ENCODE results near the gene RBBP4.
"Not testable (repeated sequence)": the region's sequence is repeated elsewhere in the genome, so short reads cannot be mapped to it uniquely, and the experiment has no call there.

RBBP4 gene

GRCh38 chr1:32642292-32642827 is 8.6 kb upstream of the RBBP4 start:
- DNase-seq, result not testable (repeated sequence)

- DNase-seq, result no peak
These were observed 6.6 kb upstream of the RBBP4 start for GRCh38 chr1:32644426-32644825.

- DNase-seq, result no peak
These were observed 3.5 kb upstream of the RBBP4 start for GRCh38 chr1:32647308-32648134.

GRCh38 chr1:32650248-32650751 is 708 bp upstream of the RBBP4 start, which contains the start of gene ZBTB8OS:
Gene ZBTB8OS (minus strand): TSS chr1:32650550. CDS start chr1:32650529, 21 bp downstream.
- DNase-seq, result peak; percentile 95

- no peak for DNase-seq
These were observed 559 bp downstream of the RBBP4 start for GRCh38 chr1:32651461-32652073.

GRCh38 chr1:32652244-32652962 is 1.4 kb downstream of the RBBP4 start:
- DNase-seq, result no peak

- DNase-seq, result no peak
These were observed 8.6 kb downstream of the RBBP4 start for GRCh38 chr1:32659581-32659980.

GRCh38 chr1:32665915-32666314 is 14.9 kb downstream of the RBBP4 start:
- DNase-seq, result no peak

GRCh38 chr1:32666901-32667566 is 16.0 kb downstream of the RBBP4 start:
- DNase-seq, result peak; percentile 21

- not testable (repeated sequence) for DNase-seq
These were observed 17.7 kb downstream of the RBBP4 start for GRCh38 chr1:32668716-32669115.

- DNase-seq, result no peak
These were observed 25.9 kb downstream of the RBBP4 start for GRCh38 chr1:32676945-32677344.

GRCh38 chr1:32679993-32680392 is 29.0 kb downstream of the RBBP4 start:
- not testable (repeated sequence) for DNase-seq

- DNase-seq, result no peak
These were observed 29.6 kb downstream of the RBBP4 start for GRCh38 chr1:32680642-32681041.

GRCh38 chr1:32681509-32681908 is 30.5 kb downstream of the RBBP4 start:
- no peak for DNase-seq

- no peak for DNase-seq
These were observed 31.0 kb downstream of the RBBP4 start for GRCh38 chr1:32681999-32682398.

GRCh38 chr1:32683397-32683796 is 32.4 kb downstream of the RBBP4 start:
- no peak for DNase-seq

GRCh38 chr1:32684167-32684811 is 33.3 kb downstream of the RBBP4 start:
- no peak for DNase-seq

GRCh38 chr1:32685498-32685897 is 34.5 kb downstream of the RBBP4 start:
- DNase-seq, result no peak

- DNase-seq, result no peak
These were observed 35.4 kb downstream of the RBBP4 start for GRCh38 chr1:32686387-32686786.

GRCh38 chr1:32693455-32694174 is 42.6 kb downstream of the RBBP4 start:
- no peak for DNase-seq

Measured in DMS79 treated with DMSO at 0.1 percent for 48 hours (cell line).